Heart right ventricle (tissue), 16 donors: ENCODE measurements around the gene PHEX. TPM values are rescaled to one million over a fixed set of nuclear protein-coding genes. Genes with fewer than 3 reads are reported as not detected.

Experiments used
- ATAC-seq, 8 donors: fragments of 200-7000 bp; cut with Tn5 transposase; one replicate each; pipeline ENCODE4 v1.9.1; 2020; ENCODE audit warnings: mild to moderate bottlenecking in 8 of 8, moderate library complexity in 8 of 8, moderate number of reproducible peaks in 1 of 8
- DNase-seq, 2 donors: peaks; one replicate each; pipeline ENCODE4 v3.0.0-alpha.2; 2020
- H3K27ac ChIP-seq, 10 donors: fragments of 200-600 bp; sonication (generic) in 2 of 10; one replicate each; pipeline versions ENCODE4 v1.5.0 to v1.8.0; 2020 to 2022; ENCODE audit warnings: mild to moderate bottlenecking in 3 of 10
- H3K27me3 ChIP-seq, 7 donors: fragments of 200-600 bp; one replicate each; pipeline ENCODE4 v1.8.0; 2021 to 2022; ENCODE audit warnings: mild to moderate bottlenecking in 2 of 7
- H3K36me3 ChIP-seq, 9 donors: fragments of 200-600 bp; sonication (generic) in 1 of 9; one replicate each; pipeline versions ENCODE4 v1.5.0 to v1.8.0; 2020 to 2022; ENCODE audit warnings: mild to moderate bottlenecking in 2 of 9
- H3K4me1 ChIP-seq, 9 donors: fragments of 200-600 bp; sonication (generic) in 1 of 9; one replicate each; pipeline versions ENCODE4 v1.5.0 to v1.8.0; 2020 to 2022; ENCODE audit warnings: mild to moderate bottlenecking in 4 of 9
- H3K4me3 ChIP-seq, 10 donors: fragments of 200-600 bp; sonication (generic) in 2 of 10; one replicate each; pipeline versions ENCODE4 v1.5.0 to v1.8.0; 2020 to 2022; ENCODE audit warnings: mild to moderate bottlenecking in 7 of 10, moderate library complexity in 2 of 10
- H3K9me3 ChIP-seq, 11 donors: fragments of 200-600 bp in 10 of 11; sonication (generic) in 2 of 11; one replicate each; pipeline versions ENCODE4 v1.5.0 to v1.8.0; 2013 to 2022; ENCODE audit warnings: mild to moderate bottlenecking in 2 of 11, control low read depth in 1 of 11, moderate library complexity in 1 of 11
- CTCF ChIP-seq, 9 donors: fragments of 200-600 bp; sonication (generic) in 2 of 9; IDR thresholded peaks; one replicate each; pipeline versions ENCODE4 v1.5.0 to v1.8.0; 2021 to 2022; ENCODE audit warnings: antibody characterized with exemption in 9 of 9, mild to moderate bottlenecking in 5 of 9, moderate library complexity in 1 of 9
- WGBS, 2 donors: extraction: QIAGEN DNeasy Blood & Tissue Kit; methylation state at CpG; one replicate each; pipeline ENCODE4 v1.1.7; 2013; ENCODE audit warnings: inconsistent platforms in 1 of 2; 5-methylcytosine and 5-hydroxymethylcytosine counted together
- intact Hi-C, 10 donors: fragments of 100-400 bp; cut with DNase I; formaldehyde crosslinking; loops; one replicate each; pipeline versions ENCODE4 v1.11.1 to v1.14.2; 2022
- polyA plus RNA-seq, 2 donors: library from polyadenylated mRNA; stranded (reverse); fragments of 200-250 nt; gene quantifications; one replicate each; pipeline ENCODE4 v1.2.3, GENCODE V29; 2013
- total RNA-seq, 10 donors: library from RNA; stranded (reverse); fragmentation: NEBNext Ultra II Directional in 3 of 10; extraction: Animal tissue kit (Norgen Biotek cat#: 25700) in 3 of 10; gene quantifications; one replicate each; pipeline versions ENCODE4 v1.2.1 to v1.2.4, GENCODE V29; 2021 to 2023
- donor health status: Arrhythmogenic right ventricular cardiomyopathy.
- donor health status: ischemic (EF 13 %, LVEDD 7.1; RV severe dilation, severe dysfunction).
- donor health status: healthy with polysubstance abuse.
- donor health status: DM: no; HTN: yes; CAD: no.
- donor health status: DM: no; HTN: no; CAD: no.
- donor health status: ischemic (EF 25% LVEDD 6.9; RV normal size, moderate dysfunction).
- donor health status: ischemic (EF 25% LVEDD 5.7; RV mildly dilated, moderate dysfunction).
- donor health status: healthy.
- donor health status: DM: yes; HTN: yes; CAD: no.
- donor health status: Ischemic cardiomyopathy.
- donor health status: ischemic (EF 35%, LVEDD 5.7; RV mildly dilated, moderate dysfunction).
- donor health status: nonischemic (EF 11% LVEDD 7.7; RV severe dilation, severe dysfunction).
- donor health status: DM: yes; HTN: yes; CAD: no.
- donor health status: PGD.
- donor health status: ischemic (EF 29% LVEDD 5.4; RV normal size, mild dysfunction).
- donor health status: nonischemic (EF 23%, LVEDD 6.1; RV moderate dilation, normal function).

Gene PHEX
- total and polyA plus RNA-seq, 12 donors: 0.01 to 0.36 (median 0.18) TPM; not detected in 3

- intact Hi-C loops: loop anchor here in 1 of 10 donors (10.0 kb wide), 1 partner anchor 197 kb away; no protein-coding TSS in a partner anchor
- DNase-seq: no peak
- Histone ChIP-seq H3K27ac (peak overlapping the region in 1 of 10 donors; percentile 78), H3K9me3 (no peaks in the 10 kb centered on the region), H3K36me3 (peaks cover 0 to 9% (median 0%) of the 10 kb centered on the region in 9 donors), H3K4me3 (no peak overlapping the region), H3K27me3 (no peaks in the 10 kb centered on the region), H3K4me1 (peaks cover 0 to 10% (median 0%) of the 10 kb centered on the region in 9 donors)
- 64 to 76% methylated on average over 4 of the region's 4 CpGs for WGBS, 2 donors
- no peak for TF ChIP-seq CTCF (IDR thresholded peaks at IDR 0.05)
- ATAC-seq: no peak
Observed at GRCh38 chrX:21998037-21998436, 34.1 kb upstream of the PHEX start.

GRCh38 chrX:22004866-22005265 is 27.3 kb upstream of the PHEX start:
- DNase-seq (no peak), ATAC-seq (no peak)
- intact Hi-C loops: no loop called here
- Histone ChIP-seq H3K27me3 (no peaks in the 10 kb centered on the region), H3K9me3 (peaks cover 0 to 7% (median 0%) of the 10 kb centered on the region in 11 donors), H3K27ac (no peak overlapping the region), H3K36me3 (no peaks in the 10 kb centered on the region), H3K4me3 (no peak overlapping the region), H3K4me1 (no peaks in the 10 kb centered on the region)
- no peak for TF ChIP-seq CTCF (IDR thresholded peaks at IDR 0.05)
- 86 to 90% methylated on average over 10 of the region's 10 CpGs for WGBS, 2 donors

- H3K36me3 ChIP-seq: no peaks in the 10 kb centered on the region
- WGBS, 2 donors: 64 to 72% methylated on average over 5 of the region's 5 CpGs
Observed at GRCh38 chrX:22012051-22012450, 20.1 kb upstream of the PHEX start.

GRCh38 chrX:22012931-22013330 is 19.2 kb upstream of the PHEX start:
- Histone ChIP-seq H3K27ac (no peak overlapping the region), H3K36me3 (no peaks in the 10 kb centered on the region), H3K9me3 (peaks cover 0 to 7% (median 0%) of the 10 kb centered on the region in 11 donors), H3K27me3 (peaks cover 0 to 6% (median 0%) of the 10 kb centered on the region in 7 donors), H3K4me1 (no peaks in the 10 kb centered on the region), H3K4me3 (no peak overlapping the region)
- ATAC-seq (no peak), DNase-seq (no peak)
- no peak for TF ChIP-seq CTCF (IDR thresholded peaks at IDR 0.05)
- intact Hi-C loops: no loop called here
- WGBS, 2 donors: 82 to 88% methylated on average over 7 of the region's 7 CpGs

More at GRCh38 chrX:22012051-22012450, 20.1 kb upstream of the PHEX start:
- TF ChIP-seq CTCF (IDR thresholded peaks at IDR 0.05): no peak
- peaks cover 0 to 6% (median 0%) of the 10 kb centered on the region in 7 donors for H3K27me3 ChIP-seq
- intact Hi-C loops: no loop called here
- no peaks in the 10 kb centered on the region for H3K4me1 ChIP-seq
- no peak overlapping the region for H3K27ac ChIP-seq
- H3K9me3 ChIP-seq: peaks cover 0 to 7% (median 0%) of the 10 kb centered on the region in 11 donors
- H3K4me3 ChIP-seq: no peak overlapping the region
- ATAC-seq (no peak), DNase-seq (no peak)
